CD4-positive, alpha-beta T cell (primary cell): ENCODE measurements around the gene FAM167B. TPM values are rescaled to one million over a fixed set of nuclear protein-coding genes. Genes with fewer than 3 reads are reported as not detected.
"Not testable (repeated sequence)": the region's sequence is repeated elsewhere in the genome, so short reads cannot be mapped to it uniquely, and the experiment has no call there.

Experiments used
- ATAC-seq: fragments of 200-7000 bp; cut with Tn5 transposase; one replicate; pipeline ENCODE4 v1.10.0; 2022; ENCODE audit warnings: mild to moderate bottlenecking; ENCODE audit not compliant: poor library complexity
- CTCF ChIA-PET: fragments of 350-600 bp; sonication (Branson Sonifier 250); formaldehyde crosslinking; loops from one replicate; lab custom pipeline; 2021; ENCODE audit warnings: antibody characterized with exemption, inconsistent platforms; lab: Charles Lee
- POLR2A ChIA-PET: fragments of 350-600 bp; sonication (Branson Sonifier 250); formaldehyde crosslinking; loops from one replicate; lab custom pipeline; 2021; ENCODE audit warnings: antibody characterized with exemption, inconsistent platforms; lab: Charles Lee
- DNase-seq, 14 experiments: peaks; one replicate each; pipeline ENCODE4 v3.0.0-alpha.2; 2013 to 2020; ENCODE audit warnings: mixed read lengths in 2 of 14
- H3K27ac ChIP-seq, 2 donors: one replicate each; pipeline versions ENCODE4 v1.5.1 to v1.7.0; 2013; ENCODE audit warnings: low read length in 2 of 2, low read depth in 1 of 2, mild to moderate bottlenecking in 1 of 2
- H3K27me3 ChIP-seq, 2 experiments: 1 replicate in 1 of 2; 2 replicates in 1 of 2; pipeline versions ENCODE4 v1.6.1 to v1.7.0; 2013; ENCODE audit warnings: low read length in 2 of 2, control low read depth in 1 of 2, mild to moderate bottlenecking in 1 of 2, moderate library complexity in 1 of 2; ENCODE audit not compliant: insufficient read depth in 2 of 2, control insufficient read depth in 1 of 2
- H3K36me3 ChIP-seq: one replicate; pipeline ENCODE4 v1.6.1; 2013; ENCODE audit warnings: low read length, control low read depth; ENCODE audit not compliant: insufficient read depth
- H3K4me1 ChIP-seq: one replicate; pipeline ENCODE4 v1.6.1; 2013; ENCODE audit warnings: low read length, control low read depth; ENCODE audit not compliant: insufficient read depth
- H3K4me3 ChIP-seq: one replicate; pipeline ENCODE4 v1.5.1; 2013; ENCODE audit warnings: mild to moderate bottlenecking, low read length, moderate library complexity
- H3K9me3 ChIP-seq, 2 experiments: 1 replicate in 1 of 2; 2 replicates in 1 of 2; pipeline versions ENCODE4 v1.6.1 to v1.7.0; 2013; ENCODE audit warnings: low read length in 2 of 2, mild to moderate bottlenecking in 2 of 2, control low read depth in 1 of 2, moderate library complexity in 1 of 2; ENCODE audit not compliant: control insufficient read depth in 1 of 2, insufficient read depth in 1 of 2
- H3K27ac Mint-ChIP-seq: one replicate; pipeline ENCODE4 v1.8.0; 2020; ENCODE audit warnings: mixed read lengths
- H3K27me3 Mint-ChIP-seq: one replicate; pipeline ENCODE4 v1.8.0; 2021; ENCODE audit warnings: mixed read lengths
- H3K36me3 Mint-ChIP-seq: one replicate; pipeline ENCODE4 v1.8.0; 2021; ENCODE audit warnings: low read depth, mixed read lengths
- H3K4me1 Mint-ChIP-seq: one replicate; pipeline ENCODE4 v1.8.0; 2021; ENCODE audit warnings: low read depth, mixed read lengths
- H3K4me3 Mint-ChIP-seq: one replicate; pipeline ENCODE4 v1.8.0; 2020; ENCODE audit warnings: mild to moderate bottlenecking, mixed read lengths
- H3K9me3 Mint-ChIP-seq: one replicate; pipeline ENCODE4 v1.8.0; 2020; ENCODE audit warnings: mixed read lengths
- CTCF ChIP-seq: fragments of 200-600 bp; IDR thresholded peaks from one replicate; pipeline ENCODE4 v1.8.0; 2022; ENCODE audit warnings: antibody characterized with exemption, mild to moderate bottlenecking
- intact Hi-C, 2 experiments: fragments of 100-400 bp; cut with DNase I in 1 of 2; cut with micrococcal nuclease in 1 of 2; formaldehyde crosslinking; loops; one replicate each; pipeline versions ENCODE4 v1.15.1 to v1.9.0; 2023 to 2025; cut with DNase I, micrococcal nuclease
- total RNA-seq, 174 experiments: library from RNA in 2 of 174; stranded (reverse) in 2 of 174; gene quantifications; one replicate each; pipeline ENCODE4 v1.2.3 and lab custom pipeline; 2021 to 2026

Gene FAM167B
- total RNA-seq, 2 experiments from 2014 or later = 0.38 to 0.45 TPM

- H3K4me1 Mint-ChIP-seq = peaks cover 54% of the 10 kb centered on the region
- H3K4me3 ChIP-seq = peak overlapping the region; percentile 71
- H3K9me3 Mint-ChIP-seq = no peaks in the 10 kb centered on the region
Observed at GRCh38 chr1:32256473-32257226, 9.6 kb downstream of the FAM167B start.

GRCh38 chr1:32257227-32257508 lies 10.1 kb downstream of the FAM167B start:
- ChIA-PET CTCF (interaction anchor here (1.5 to 7.5 kb wide), 4 partner anchors 8 to 41 kb away, joined by 3 to 40 read pairs (median 14); no protein-coding TSS in a partner anchor), POLR2A (interaction anchor here (3.0 to 21.2 kb wide), 6 partner anchors 5 to 79 kb away, joined by 10 to 543 read pairs (median 96); partner anchors contain the start of genes FAM167B, HDAC1, LCK and MARCKSL1)
- Mint-ChIP-seq H3K36me3 (peaks cover 60% of the 10 kb centered on the region), H3K27me3 (no peaks in the 10 kb centered on the region), H3K9me3 (no peaks in the 10 kb centered on the region), H3K4me3 (peak overlapping the region; percentile 92), H3K27ac (peak overlapping the region; percentile 99), H3K4me1 (peaks cover 54% of the 10 kb centered on the region)
- ATAC-seq = no peak
- TF ChIP-seq CTCF = no peak
- DNase-seq = no peak
- no peaks in the 10 kb centered on the region for H3K27me3 ChIP-seq
- peak overlapping the region; percentile 71 for H3K4me3 ChIP-seq
- H3K9me3 ChIP-seq = no peaks in the 10 kb centered on the region
- peaks cover 86% of the 10 kb centered on the region for H3K4me1 ChIP-seq
- intact Hi-C loops = no loop called here
- peak overlapping the region; percentile 18 to 94 for H3K27ac ChIP-seq
- peaks cover 34% of the 10 kb centered on the region for H3K36me3 ChIP-seq

More at GRCh38 chr1:32256473-32257226, 9.6 kb downstream of the FAM167B start:
- peaks cover 65% of the 10 kb centered on the region for H3K36me3 Mint-ChIP-seq
- peak overlapping the region; percentile 92 for H3K4me3 Mint-ChIP-seq
- Histone ChIP-seq H3K27me3 (no peaks in the 10 kb centered on the region), H3K9me3 (no peaks in the 10 kb centered on the region), H3K27ac (peak overlapping the region; percentile 18 to 94), H3K36me3 (peaks cover 30% of the 10 kb centered on the region), H3K4me1 (peaks cover 83% of the 10 kb centered on the region)
- intact Hi-C loops = no loop called here
- CTCF ChIA-PET = interaction anchor here (1.5 to 7.5 kb wide), 4 partner anchors 8 to 41 kb away, joined by 3 to 40 read pairs (median 14); no protein-coding TSS in a partner anchor
- TF ChIP-seq CTCF = no peak
- H3K27me3 Mint-ChIP-seq = no peaks in the 10 kb centered on the region
- ATAC-seq = peak; percentile 22
- DNase-seq = peak in 2 of 14 experiments; percentile 47 to 52
- H3K27ac Mint-ChIP-seq = peak overlapping the region; percentile 99
- POLR2A ChIA-PET = interaction anchor here (1.3 to 21.2 kb wide), 7 partner anchors 6 to 79 kb away, joined by 3 to 543 read pairs (median 16); partner anchors contain the start of genes FAM167B, HDAC1, LCK and MARCKSL1

DNA sequence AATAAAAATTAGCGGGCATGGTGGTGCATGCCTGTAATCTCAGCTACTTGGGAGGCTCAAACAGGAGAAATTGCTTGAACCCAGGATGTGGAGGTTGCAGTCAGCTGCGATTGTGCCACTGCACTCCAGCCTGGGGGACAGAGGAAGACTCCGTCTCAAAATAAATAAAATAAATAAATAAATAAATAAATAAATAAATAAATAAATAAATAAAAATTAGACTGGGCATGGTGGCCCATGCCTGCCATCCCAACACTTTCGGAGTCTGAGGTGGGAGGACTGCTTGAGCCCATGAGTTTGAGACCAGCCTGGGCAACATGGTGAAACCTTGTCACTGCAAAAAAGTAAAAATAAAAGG lies 16.2 kb downstream of the FAM167B start:
- not testable (repeated sequence) for DNase-seq, H3K27me3 ChIP-seq, H3K27me3 Mint-ChIP-seq, H3K9me3 Mint-ChIP-seq, H3K4me3 ChIP-seq, H3K4me3 Mint-ChIP-seq, H3K9me3 ChIP-seq, ATAC-seq
- Histone ChIP-seq H3K27ac (peak overlapping the region; percentile 40 to 69), H3K4me1 (peaks cover 96% of the 10 kb centered on the region), H3K36me3 (peaks cover 52% of the 10 kb centered on the region)
- intact Hi-C loops = loop anchor here (1.0 to 5.0 kb wide), 2 partner anchors 13 to 69 kb away; no protein-coding TSS in a partner anchor
- Mint-ChIP-seq H3K27ac (peak overlapping the region; percentile 88), H3K4me1 (peaks cover 51% of the 10 kb centered on the region), H3K36me3 (peaks cover 42% of the 10 kb centered on the region)
- POLR2A ChIA-PET = interaction anchor here (0.9 to 20.9 kb wide), 5 partner anchors 11 to 73 kb away, joined by 3 to 543 read pairs (median 4); partner anchors contain the start of genes FAM167B, LCK and MARCKSL1
- CTCF ChIA-PET = interaction anchor here (1.8 to 7.5 kb wide), 2 partner anchors 14 to 23 kb away, joined by 8 to 40 read pairs; no protein-coding TSS in a partner anchor
